GOT3 (cell line): Measurements from ENCODE around the gene ATP2C1.
A peak's percentile ranks its signal among the peaks of the same experiment; 100 is the strongest.
"Not testable (repeated sequence)": the region's sequence is repeated elsewhere in the genome, so short reads cannot be mapped to it uniquely, and the experiment has no call there.

Source experiments
- DNase-seq: peaks from one replicate; lab custom pipeline; 2025; ENCODE audit warnings: mixed read lengths; lab: John Stamatoyannopoulos, UW

ATP2C1 gene, protein sequence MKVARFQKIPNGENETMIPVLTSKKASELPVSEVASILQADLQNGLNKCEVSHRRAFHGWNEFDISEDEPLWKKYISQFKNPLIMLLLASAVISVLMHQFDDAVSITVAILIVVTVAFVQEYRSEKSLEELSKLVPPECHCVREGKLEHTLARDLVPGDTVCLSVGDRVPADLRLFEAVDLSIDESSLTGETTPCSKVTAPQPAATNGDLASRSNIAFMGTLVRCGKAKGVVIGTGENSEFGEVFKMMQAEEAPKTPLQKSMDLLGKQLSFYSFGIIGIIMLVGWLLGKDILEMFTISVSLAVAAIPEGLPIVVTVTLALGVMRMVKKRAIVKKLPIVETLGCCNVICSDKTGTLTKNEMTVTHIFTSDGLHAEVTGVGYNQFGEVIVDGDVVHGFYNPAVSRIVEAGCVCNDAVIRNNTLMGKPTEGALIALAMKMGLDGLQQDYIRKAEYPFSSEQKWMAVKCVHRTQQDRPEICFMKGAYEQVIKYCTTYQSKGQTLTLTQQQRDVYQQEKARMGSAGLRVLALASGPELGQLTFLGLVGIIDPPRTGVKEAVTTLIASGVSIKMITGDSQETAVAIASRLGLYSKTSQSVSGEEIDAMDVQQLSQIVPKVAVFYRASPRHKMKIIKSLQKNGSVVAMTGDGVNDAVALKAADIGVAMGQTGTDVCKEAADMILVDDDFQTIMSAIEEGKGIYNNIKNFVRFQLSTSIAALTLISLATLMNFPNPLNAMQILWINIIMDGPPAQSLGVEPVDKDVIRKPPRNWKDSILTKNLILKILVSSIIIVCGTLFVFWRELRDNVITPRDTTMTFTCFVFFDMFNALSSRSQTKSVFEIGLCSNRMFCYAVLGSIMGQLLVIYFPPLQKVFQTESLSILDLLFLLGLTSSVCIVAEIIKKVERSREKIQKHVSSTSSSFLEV

GRCh38 chr3:130893376-130894129 lies at the start of gene ATP2C1:
TSS of gene ATP2C1 (plus strand) at chr3:130894084. CDS start at chr3:130894770, 686 bp downstream.
- peak; percentile 91 for DNase-seq

GRCh38 chr3:130844462-130844861 lies 49.4 kb upstream of the ATP2C1 start:
- DNase-seq: no peak

DNA sequence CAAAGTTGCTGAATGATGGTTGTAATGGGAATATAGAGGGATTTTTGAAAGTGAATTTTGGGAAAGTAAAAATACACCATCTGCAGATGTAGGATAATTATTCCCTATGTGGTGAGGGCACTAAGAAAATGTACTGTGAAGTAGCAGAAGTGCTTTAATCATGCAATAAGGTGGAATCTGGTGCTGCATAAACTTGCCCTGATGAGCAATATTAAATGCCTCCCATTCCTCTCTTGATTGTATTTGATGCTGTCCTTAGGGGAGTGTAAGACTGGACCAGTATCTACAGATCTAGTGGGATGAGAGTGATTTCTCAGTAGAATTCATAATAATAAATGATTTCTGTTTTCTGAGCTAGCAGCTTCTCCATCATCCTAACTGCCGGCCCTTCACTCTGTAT lies 47.7 kb upstream of the ATP2C1 start:
- DNase-seq: no peak

DNA sequence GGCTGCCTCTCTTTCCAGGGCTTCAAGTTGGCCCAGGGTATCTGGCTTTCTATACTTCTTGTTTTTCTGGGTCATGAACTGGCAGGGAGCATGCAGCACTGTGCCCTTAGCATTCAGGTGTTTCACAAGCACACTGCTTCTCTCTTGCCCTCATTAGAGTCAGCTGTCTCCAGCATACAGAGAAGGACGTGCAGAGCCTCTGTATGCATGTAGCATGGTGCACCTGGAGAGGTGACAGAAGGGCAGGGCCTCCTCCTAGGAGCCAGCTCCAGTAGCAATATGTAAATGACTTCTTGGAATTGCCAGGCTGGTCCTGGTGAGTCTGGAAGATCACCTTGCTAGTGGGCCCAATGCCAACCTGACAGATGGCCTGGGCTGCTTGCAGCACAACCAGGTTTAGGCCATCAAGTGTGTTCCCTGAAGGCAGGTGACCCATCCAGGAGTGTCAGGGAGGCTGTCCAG lies 44.8 kb upstream of the ATP2C1 start:
- DNase-seq: no peak

DNA sequence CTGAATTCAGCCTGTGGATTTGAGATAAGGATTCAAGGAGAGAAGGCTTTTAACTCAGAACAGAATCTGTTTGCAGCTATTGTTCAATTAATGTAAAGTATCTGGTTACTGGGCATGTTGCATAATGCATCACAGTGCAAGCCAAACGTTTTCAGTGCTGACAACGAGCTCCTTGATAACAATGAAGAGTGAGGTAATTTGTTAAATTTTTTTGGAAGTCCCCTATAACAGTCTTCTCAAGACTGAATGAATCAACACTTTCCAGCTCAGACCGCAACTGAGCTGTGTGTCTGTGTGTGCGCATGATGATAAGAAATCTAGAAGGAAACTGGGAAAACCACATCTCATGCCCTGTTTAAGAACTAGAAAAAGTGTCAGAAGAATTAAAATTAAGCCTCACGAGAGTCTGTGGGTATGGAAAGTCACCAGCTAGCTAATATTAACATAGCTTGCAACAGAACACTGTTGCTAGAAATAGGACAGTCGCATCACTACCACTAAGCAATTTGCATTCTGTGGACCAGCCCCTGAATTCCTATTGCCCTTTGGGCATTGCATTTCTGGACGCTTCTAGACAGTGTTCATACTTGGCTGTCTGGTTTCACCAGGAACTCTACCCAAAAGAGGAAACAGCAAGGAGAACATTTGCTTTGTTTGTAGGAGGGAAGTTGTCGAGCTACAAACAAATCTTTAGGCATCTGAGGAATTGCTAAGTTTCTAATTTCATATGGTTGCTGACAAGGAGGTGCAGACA lies 43.7 kb upstream of the ATP2C1 start:
- peak; percentile 7 for DNase-seq

DNA sequence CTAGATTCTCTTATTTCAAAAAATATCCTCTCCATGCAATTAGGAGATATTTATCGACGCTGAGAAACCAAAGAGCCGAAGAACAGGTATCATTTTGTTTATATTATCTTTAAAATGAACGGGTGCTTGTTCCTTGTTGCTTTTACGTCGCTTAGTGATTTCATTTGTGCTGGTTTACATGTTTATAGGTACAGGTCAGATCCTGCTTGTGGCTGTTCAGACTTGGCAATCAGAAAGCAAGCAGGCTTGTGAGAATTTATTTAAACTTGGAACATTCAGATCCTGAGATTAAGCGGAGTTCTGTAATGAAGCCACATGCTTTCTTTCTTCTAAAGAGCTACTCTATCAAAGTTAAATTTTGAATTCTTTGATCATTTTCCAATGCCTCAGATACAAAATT lies 43.0 kb upstream of the ATP2C1 start:
- DNase-seq: no peak

DNA sequence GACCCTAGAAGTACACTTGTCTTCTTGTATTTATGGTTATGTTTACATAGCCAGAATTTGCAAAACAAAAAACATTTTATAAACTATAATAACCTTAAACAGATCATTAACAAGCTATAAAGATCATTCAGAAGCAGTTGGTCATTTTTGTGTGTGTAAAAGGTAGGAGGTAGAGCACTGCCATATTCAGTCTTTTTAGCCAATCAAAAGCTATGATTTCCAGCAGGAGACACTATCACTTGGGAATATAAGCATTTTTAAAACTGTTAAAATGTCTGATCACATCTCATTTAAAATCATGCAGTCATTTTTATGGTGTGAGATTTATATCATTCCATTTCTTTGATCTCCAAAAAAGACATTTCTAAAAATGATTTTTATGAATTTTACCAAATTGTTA lies 42.6 kb upstream of the ATP2C1 start:
- no peak for DNase-seq

GRCh38 chr3:130853581-130853980 lies 40.3 kb upstream of the ATP2C1 start:
- no peak for DNase-seq

DNA sequence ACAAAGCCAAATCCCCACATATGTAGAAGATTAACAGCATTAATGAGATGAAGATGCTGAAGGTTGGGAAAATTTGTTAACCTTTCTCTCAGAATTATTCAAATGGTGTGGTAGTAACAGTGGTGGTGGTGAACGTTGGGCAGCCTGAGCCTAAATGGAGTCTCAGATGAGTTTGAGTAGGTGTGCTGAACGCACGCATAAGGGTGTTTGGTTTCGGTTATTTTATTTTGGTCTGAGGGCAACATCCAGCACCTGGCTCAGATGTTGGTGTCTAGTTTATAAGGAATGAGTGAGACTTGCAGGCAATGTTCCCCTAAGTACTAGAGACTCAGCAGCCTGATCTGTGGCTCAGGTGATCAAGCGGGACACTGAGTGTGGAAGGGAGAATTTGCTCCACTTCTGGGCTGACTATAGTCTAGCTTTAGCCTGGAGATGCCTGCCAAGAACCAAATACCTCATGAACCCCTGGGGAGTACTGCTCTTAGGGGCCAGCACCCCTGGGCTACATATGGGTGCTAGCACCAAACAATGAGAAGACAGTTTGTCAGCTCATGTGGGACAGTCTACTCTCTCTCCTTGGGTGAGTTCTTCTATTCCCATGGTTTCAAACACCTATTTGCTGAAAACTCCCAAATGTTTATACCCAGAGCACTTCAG lies 39.5 kb upstream of the ATP2C1 start:
- no peak for DNase-seq

DNA sequence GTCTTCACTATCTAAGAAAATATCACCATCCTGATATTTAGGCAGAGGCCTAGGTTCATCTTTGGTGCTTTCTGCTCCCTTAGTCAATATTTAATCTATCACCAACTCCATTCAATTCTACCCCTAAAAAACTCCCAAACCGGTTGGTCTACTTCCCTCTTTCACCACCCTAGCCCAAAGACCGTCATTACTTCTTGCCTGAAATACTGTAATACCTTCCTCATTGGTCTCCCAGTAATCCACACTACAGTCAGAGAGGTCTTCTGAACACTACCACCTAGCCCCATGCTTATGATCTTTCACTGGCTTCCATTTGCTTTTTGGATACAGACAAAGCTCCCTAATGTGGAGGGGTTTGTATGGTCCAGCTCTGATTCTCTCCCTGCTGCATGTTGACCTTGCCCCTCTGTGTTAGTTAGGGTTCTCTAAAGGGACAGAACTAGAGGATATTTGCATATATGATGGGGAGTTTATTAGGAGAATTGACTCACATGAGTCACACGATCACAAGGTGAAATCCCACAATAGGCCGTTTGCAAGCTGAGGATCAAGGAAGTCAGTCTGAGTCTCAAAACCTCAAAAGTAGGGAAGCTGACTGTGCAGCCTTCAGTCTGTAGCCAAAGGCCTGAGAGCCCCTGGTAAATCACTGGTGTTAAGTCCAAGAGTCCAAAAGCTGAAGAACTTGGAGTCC lies 36.4 kb upstream of the ATP2C1 start:
- no peak for DNase-seq

- not testable (repeated sequence) for DNase-seq
These were observed 31.8 kb upstream of the ATP2C1 start for GRCh38 chr3:130862130-130862529.

DNA sequence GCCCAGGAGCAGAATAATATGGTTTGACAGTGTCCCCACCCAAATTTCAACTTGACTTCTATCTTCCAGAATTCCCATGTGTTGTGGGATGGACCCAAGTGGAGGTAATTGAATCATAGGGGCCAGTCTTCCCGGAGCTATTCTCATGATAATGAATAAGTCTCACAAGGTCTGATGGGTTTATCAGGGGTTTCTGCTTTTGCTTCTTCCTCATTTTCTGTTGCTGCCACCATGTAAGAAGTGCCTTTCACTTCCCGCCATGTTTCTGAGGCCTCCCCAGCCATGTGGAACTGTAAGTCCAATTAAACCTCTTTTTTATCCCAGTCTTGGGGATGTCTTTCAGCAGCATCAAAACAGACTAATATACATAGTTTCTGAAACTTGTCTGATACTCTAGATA lies 28.4 kb upstream of the ATP2C1 start:
- no peak for DNase-seq

- no peak for DNase-seq
These were observed 27.6 kb upstream of the ATP2C1 start for GRCh38 chr3:130866327-130866726.

DNA sequence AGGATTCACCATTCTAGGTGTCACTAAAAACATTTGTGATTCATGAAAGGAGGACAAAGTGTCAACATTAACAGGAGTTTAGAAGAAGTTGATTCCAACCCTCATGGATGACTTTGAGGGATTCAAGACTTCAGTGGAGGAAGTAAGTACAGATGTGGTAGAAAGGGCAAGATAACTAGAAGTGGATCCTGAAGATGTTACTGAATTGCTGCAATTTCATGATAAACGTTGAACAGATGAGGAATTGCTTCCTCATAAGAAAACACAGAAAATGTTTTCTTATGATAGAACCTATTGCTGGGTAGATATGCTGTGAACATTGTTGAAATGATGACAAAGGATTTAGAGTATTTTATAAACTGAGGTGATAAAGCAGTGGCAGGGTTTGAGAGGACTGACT lies 23.5 kb upstream of the ATP2C1 start:
- DNase-seq: no peak

- no peak for DNase-seq
These were observed 17.3 kb upstream of the ATP2C1 start for GRCh38 chr3:130876594-130876993.

DNA sequence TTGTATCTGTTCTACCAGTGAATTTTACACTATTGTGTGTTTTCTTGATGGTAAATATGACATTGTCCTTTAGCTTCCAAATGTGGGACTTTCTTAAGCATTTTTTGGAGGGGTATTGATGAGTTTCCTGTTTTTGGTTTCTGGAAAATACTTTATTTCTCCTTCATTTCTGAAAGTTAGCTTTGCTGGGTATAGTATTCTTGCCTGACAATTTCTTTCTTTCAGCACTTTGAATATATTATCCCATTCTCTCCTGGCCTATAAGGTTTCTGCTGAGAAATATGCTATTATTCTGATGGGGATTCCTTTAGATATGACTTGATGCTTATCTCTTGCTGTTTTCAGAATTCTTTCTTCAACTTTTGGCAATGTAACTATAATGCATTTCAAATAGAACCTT lies 15.4 kb upstream of the ATP2C1 start:
- no peak for DNase-seq

DNA sequence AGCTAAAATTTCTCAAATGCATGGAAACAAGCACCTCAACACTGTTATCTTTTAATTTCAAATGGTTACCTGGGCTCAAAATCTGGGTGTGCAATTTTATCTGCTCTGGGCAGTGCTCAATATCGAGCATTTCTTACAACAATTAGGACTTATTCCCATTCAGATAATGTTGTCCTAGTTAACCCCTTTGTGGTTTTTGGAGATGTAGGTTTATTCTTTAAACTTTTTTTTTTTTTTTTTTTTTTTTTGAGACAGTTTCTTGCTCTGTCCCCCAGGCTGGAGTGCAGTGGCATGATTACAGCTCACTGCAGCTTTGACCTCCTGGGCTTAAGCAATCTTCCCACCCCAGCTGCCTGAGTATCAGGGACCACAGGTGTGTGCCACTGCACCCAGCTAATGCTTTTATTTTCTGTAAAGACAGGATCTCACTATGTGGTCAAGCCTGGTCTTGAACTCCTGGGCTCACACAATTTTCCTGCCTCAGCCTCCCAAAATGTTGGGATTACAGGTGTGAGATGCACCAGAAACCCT lies 4.4 kb upstream of the ATP2C1 start:
- no peak for DNase-seq

DNA sequence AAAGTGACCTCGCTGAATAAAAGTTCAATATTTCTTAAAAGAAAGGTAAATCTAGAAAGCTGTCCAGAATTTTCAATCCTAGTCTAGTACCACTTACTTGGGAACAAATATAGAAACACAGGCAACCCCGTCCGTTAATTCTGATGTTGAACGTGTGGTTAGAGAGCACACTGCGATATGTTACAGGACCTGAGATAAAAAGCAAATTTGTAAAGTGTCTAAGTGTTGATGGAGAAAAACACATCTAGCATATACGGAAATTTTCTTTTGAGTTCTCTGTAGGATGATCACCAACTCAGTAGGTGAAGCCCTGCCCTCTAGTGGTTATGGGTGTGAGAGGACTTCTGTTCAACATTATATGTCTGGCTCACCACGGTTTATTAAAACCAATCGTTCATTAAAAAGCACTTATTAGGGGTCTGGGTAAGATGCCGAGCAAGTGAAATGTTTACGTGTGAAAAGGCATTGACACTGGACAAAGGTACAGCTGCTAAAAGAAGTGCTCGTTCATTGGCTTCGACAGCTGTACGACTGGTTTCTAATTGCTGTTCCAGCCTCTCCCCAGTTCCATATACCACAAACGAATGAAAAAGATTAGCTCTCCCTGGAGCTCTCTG lies 1.0 kb upstream of the ATP2C1 start:
- no peak for DNase-seq

DNA sequence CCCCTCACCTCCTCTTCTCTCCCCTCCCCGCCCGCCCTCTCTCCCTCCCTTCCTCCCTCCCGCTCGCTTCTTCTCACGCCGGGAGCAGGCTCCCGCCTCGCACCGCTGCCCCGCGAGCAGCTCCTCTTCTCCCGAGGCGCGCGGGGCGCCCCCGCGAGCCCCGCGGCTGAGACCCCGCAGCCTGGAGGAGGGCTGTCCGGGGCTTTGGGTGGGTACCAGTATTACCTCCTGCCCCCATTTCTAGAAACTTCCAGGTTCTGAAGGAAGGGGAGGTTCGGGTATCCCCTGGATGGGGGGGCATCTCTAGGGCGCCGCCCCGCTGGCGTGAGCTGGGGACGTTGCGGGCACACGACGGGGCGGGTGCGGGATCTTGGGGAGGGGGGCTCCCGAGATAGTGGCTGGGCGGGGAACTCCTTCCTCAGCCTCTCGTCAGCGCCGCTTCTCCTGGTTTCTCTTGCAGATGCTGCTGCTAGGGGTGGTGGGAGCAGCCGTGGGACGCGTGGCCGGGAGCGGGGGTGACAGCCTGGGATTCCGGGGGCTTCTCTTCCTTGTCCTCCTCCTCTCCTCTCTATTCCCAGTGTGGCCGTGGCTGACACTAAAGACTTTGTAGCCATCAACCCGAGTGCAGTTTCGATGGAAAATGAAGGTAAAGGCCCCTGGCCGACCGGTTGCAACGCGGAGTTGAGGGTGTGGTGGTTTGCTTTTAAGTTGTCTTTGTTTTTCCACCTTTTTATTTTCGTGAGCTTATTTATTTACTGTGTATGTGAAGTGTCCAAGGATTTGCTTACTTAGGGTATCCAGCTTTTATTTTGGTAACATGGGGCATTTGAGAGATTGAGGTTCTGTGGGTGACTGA lies 474 bp downstream of the ATP2C1 start:
- DNase-seq: no peak
